GM12878 (cell line): Measurements from ENCODE around the gene DNAJC2.

ENCODE experiments used
- ATF2 ChIP-seq: IDR thresholded peaks from 2 replicates; pipeline ENCODE4 v1.6.1; 2012; ENCODE audit warnings: low read length, inconsistent platforms
- ATF3 ChIP-seq: IDR thresholded peaks from 2 replicates; pipeline ENCODE4 v1.6.1; 2011; ENCODE audit warnings: low read depth, mild to moderate bottlenecking, low read length, moderate library complexity, borderline replicate concordance; ENCODE audit errors: extremely low read depth
- CTCF ChIP-seq, 3 experiments: IDR thresholded peaks in 2 of 3; conservative IDR thresholded peaks in 1 of 3; 2 replicates each; pipeline ENCODE4 v1.5.1; 2011; ENCODE audit warnings: low read depth in 3 of 3, low read length in 3 of 3, mild to moderate bottlenecking in 3 of 3, control low read depth in 2 of 3, moderate library complexity in 2 of 3, inconsistent platforms in 1 of 3, mixed read lengths in 1 of 3; ENCODE audit not compliant: control insufficient read depth in 2 of 3, insufficient read depth in 1 of 3; ENCODE audit errors: extremely low read depth in 1 of 3
- EZH2 ChIP-seq: IDR thresholded peaks from 2 replicates; pipeline ENCODE4 v1.6.1; 2012; ENCODE audit warnings: low read depth, mild to moderate bottlenecking, control low read depth, inconsistent platforms, low read length, borderline replicate concordance; ENCODE audit not compliant: control insufficient read depth
- NRF1 ChIP-seq: conservative IDR thresholded peaks from 2 replicates; pipeline ENCODE4 v1.6.1; 2011; ENCODE audit warnings: mild to moderate bottlenecking, low read depth, low read length, improper control_type of control experiment
- POLR2A ChIP-seq: IDR thresholded peaks from 2 replicates; pipeline ENCODE4 v1.6.1; 2011; ENCODE audit warnings: low read depth, mild to moderate bottlenecking, low read length
- POLR2AphosphoS5 ChIP-seq: IDR thresholded peaks from 2 replicates; pipeline ENCODE4 v1.6.1; 2011; ENCODE audit warnings: mild to moderate bottlenecking, low read length, inconsistent platforms
- PRDM15 ChIP-seq: fragments of 450-650 bp; formaldehyde crosslinking; IDR thresholded peaks from 2 replicates; pipeline ENCODE4 v1.4.0; 2020; ENCODE audit warnings: mild to moderate bottlenecking, moderate library complexity
- RELA ChIP-seq: fragments of 450-650 bp; IDR thresholded peaks from 2 replicates; pipeline ENCODE4 v1.8.0; 2014; ENCODE audit warnings: borderline replicate concordance; ENCODE audit not compliant: partially characterized antibody

GRCh38 chr7:103343332-103343731, 1.2 kb downstream of the DNAJC2 start:
- TF ChIP-seq POLR2A, result no peak
- no peak for TF ChIP-seq ATF3
- TF ChIP-seq POLR2AphosphoS5, result no peak
- no peak for TF ChIP-seq RELA
- no peak for TF ChIP-seq CTCF (IDR thresholded peaks at IDR 0.05 in 2 of 3, conservative IDR thresholded peaks at IDR 0.05 in 1 of 3; ENCODE audit: control insufficient read depth in 2 of 3, extremely low read depth in 1 of 3, insufficient read depth in 1 of 3, low read depth in 3 of 3, low read length in 3 of 3)
- TF ChIP-seq EZH2, result no peak
- TF ChIP-seq NRF1, result no peak
- no peak for TF ChIP-seq ATF2
- TF ChIP-seq PRDM15, result no peak
